HG03439 (cell line): Measurements from ENCODE around the gene MAGEA2.
"Not testable (repeated sequence)": the region's sequence is repeated elsewhere in the genome, so short reads cannot be mapped to it uniquely, and the experiment has no call there.

Source experiments
- ATAC-seq: cut with Tn5 transposase; IDR thresholded peaks from one replicate; pipeline ENCODE4 v1.9.1; 2021; ENCODE audit warnings: mild to moderate bottlenecking, moderate library complexity; ENCODE audit not compliant: unreplicated experiment

Gene MAGEA2

GRCh38 chrX:152709173-152709572, 44.5 kb downstream of the MAGEA2 start, which contains the start of gene CSAG2:
Gene CSAG2 (minus strand): TSS chrX:152709273. CDS start chrX:152709112, 161 bp downstream.
- not testable (repeated sequence) for ATAC-seq

GRCh38 chrX:152706500-152706899, 47.1 kb downstream of the MAGEA2 start:
- not testable (repeated sequence) for ATAC-seq

- ATAC-seq: not testable (repeated sequence)
Measured at GRCh38 chrX:152700390-152700789, 53.3 kb downstream of the MAGEA2 start.
